ENCODE results near the gene ATP6V1G2.

The ATP6V1G2 gene

DNA sequence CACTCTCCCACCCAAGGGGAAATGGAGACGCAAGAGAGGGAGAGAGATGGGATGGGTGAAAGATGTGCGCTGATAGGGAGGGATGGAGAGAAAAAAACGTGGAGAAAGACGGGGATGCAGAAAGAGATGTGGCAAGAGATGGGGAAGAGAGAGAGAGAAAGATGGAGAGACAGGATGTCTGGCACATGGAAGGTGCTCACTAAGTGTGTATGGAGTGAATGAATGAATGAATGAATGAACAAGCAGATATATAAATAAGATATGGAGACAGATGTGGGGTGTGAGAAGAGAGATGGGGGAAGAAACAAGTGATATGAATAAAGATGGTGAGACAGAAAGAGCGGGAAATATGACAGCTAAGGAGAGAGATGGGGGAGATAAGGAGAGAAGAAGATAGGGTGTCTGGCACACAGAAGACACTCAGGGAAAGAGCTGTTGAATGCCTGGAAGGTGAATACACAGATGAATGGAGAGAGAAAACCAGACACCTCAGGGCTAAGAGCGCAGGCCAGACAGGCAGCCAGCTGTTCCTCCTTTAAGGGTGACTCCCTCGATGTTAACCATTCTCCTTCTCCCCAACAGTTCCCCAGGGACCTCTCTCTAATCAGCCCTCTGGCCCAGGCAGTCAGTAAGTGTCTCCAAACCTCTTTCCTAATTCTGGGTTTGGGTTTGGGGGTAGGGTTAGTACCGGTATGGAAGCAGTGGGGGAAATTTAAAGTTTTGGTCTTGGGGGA lies 29.7 kb upstream of the ATP6V1G2 start:
- DNase-seq (ENCODE audit: low spot score) = no peak
- in situ Hi-C loops (cut with MboI; ENCODE audit: low pct_unique_long_range_greater_than_20kb, low sequenced_read_pairs, unreplicated experiment) = no loop called here
- no peak for TF ChIP-seq CTCF (IDR thresholded peaks at IDR 0.05; ENCODE audit: extremely low read depth, insufficient read depth, missing control alignments)

- peak; percentile 5 for TF ChIP-seq CTCF (IDR thresholded peaks at IDR 0.05; ENCODE audit: extremely low read depth, insufficient read depth, missing control alignments)
Observed at GRCh38 chr6:31575335-31575901, 29.0 kb upstream of the ATP6V1G2 start, which contains the start of gene TNF. TNF (plus strand) TSS chr6:31575565; CDS start chr6:31575742, 177 bp downstream.

GRCh38 chr6:31574106-31575061 lies 28.0 kb upstream of the ATP6V1G2 start:
- in situ Hi-C loops (cut with MboI; ENCODE audit: low pct_unique_long_range_greater_than_20kb, low sequenced_read_pairs, unreplicated experiment) = no loop called here
- peak; percentile 45 for TF ChIP-seq CTCF (IDR thresholded peaks at IDR 0.05; ENCODE audit: extremely low read depth, insufficient read depth, missing control alignments)
- DNase-seq (ENCODE audit: low spot score) = no peak

More at GRCh38 chr6:31575335-31575901, 29.0 kb upstream of the ATP6V1G2 start, which contains the start of gene TNF:
- DNase-seq (ENCODE audit: low spot score) = peak; percentile 82
- in situ Hi-C loops (cut with MboI; ENCODE audit: low pct_unique_long_range_greater_than_20kb, low sequenced_read_pairs, unreplicated experiment) = no loop called here

DNA sequence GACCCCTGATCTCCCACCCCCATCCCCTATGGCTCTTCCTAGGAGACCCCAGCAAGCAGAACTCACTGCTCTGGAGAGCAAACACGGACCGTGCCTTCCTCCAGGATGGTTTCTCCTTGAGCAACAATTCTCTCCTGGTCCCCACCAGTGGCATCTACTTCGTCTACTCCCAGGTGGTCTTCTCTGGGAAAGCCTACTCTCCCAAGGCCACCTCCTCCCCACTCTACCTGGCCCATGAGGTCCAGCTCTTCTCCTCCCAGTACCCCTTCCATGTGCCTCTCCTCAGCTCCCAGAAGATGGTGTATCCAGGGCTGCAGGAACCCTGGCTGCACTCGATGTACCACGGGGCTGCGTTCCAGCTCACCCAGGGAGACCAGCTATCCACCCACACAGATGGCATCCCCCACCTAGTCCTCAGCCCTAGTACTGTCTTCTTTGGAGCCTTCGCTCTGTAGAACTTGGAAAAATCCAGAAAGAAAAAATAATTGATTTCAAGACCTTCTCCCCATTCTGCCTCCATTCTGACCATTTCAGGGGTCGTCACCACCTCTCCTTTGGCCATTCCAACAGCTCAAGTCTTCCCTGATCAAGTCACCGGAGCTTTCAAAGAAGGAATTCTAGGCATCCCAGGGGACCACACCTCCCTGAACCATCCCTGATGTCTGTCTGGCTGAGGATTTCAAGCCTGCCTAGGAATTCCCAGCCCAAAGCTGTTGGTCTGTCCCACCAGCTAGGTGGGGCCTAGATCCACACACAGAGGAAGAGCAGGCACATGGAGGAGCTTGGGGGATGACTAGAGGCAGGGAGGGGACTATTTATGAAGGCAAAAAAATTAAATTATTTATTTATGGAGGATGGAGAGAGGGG lies 27.1 kb upstream of the ATP6V1G2 start:
- DNase-seq (ENCODE audit: low spot score) = no peak
- TF ChIP-seq CTCF (IDR thresholded peaks at IDR 0.05; ENCODE audit: extremely low read depth, insufficient read depth, missing control alignments) = no peak
- in situ Hi-C loops (cut with MboI; ENCODE audit: low pct_unique_long_range_greater_than_20kb, low sequenced_read_pairs, unreplicated experiment) = no loop called here

GRCh38 chr6:31572041-31572911 lies 25.9 kb upstream of the ATP6V1G2 start, which contains the start of gene LTA:
LTA (plus strand) TSS chr6:31572289; CDS start chr6:31572743, 454 bp downstream.
- no peak for TF ChIP-seq CTCF (IDR thresholded peaks at IDR 0.05; ENCODE audit: extremely low read depth, insufficient read depth, missing control alignments)
- in situ Hi-C loops (cut with MboI; ENCODE audit: low pct_unique_long_range_greater_than_20kb, low sequenced_read_pairs, unreplicated experiment) = no loop called here
- no peak for DNase-seq (ENCODE audit: low spot score)

All from GM13977 (cell line).